EL (cell line): ENCODE measurements around the gene CDK14.
A peak's percentile ranks its signal among the peaks of the same experiment; 100 is the strongest.

ENCODE experiments used
- DNase-seq: peaks from one replicate; pipeline ENCODE4 v3.0.0-alpha.2; 2016

CDK14 gene

DNA sequence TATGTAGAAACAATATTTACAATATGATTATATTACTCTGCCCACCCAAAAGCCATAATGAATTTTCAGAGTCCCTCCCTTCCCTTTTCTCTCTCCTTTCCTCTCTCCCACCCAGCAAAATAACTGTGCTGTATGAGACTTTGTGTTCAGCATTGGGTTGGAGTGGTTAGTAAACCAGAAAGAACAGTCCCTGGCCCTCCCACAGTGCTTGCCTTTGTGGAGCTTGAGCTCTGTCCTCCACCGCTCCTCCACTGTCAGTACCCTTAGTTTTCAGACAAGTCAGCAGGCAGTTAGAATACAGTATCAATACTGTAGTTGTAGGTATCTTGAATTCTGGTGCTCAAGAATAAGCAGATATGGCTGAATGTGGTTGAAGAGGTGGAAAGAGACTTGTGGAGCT lies 92.7 kb downstream of the CDK14 start:
- DNase-seq: no peak

DNA sequence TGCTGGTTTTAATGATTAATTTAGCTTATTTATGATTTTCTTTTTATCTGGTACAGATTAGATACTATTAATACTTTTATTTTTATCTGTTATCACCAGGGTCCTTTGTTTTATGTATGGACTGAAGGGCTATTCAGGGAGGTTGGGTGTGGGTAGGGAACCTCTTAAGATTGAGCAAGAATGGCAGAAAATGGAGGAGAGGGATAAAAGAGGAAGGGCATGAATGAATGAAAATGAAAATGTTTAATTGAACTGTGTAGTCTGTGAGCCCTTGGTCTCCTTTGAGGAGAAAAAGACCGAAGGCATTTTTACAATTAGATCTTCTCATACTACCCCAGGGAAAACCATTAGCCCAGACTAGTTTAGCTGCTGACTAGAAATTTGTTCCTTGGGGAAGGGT lies 93.1 kb downstream of the CDK14 start:
- DNase-seq: no peak

DNA sequence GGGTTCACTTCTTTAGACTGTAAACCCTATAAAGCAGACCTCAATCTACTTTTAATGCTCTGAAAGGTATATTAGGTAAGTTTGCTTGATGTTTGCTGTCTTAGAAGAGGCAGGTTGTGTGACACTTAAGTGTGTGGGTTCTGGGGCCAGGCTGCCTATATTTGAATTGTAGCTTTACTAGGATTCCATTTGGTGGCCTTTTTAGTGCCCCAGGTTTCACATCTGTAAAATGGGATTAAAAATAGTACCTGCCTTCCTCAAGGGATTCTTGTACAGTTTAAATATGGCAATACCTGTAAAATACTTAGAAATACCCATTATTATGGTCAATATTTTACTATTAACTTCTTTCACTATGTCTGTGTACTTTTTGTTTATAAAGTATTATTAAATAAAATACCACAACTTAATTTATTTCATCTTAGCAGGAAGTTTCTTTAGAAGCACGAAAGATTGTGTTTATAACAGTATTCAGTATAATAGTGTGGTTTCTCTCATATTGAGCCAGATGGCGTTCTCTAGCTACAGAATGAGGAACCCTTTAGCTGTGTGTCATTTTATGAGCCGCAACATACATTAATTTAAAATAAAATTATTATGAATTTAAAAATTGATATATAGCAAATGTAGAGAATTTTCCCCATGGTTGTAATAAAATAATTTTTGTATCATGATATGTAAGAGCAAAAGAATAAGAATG lies 94.2 kb downstream of the CDK14 start:
- DNase-seq: no peak

DNA sequence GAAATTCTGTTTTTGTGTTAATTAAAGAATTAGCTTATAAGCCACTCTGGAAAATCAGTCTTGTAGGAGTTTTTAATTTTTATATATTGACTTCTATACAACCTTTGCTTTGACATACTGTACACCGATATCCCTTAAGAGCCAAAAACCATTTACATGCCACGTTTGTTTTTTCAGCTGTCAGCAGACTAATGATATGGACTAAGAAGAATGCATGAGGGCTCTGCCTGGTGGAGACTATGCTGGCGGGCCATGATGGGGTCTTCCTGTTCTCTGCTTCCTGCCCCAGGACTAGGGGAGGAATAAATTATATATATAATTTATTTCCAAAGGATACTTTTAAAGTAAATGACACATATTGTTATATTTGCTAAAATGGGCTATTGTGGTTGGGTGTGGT lies 96.3 kb downstream of the CDK14 start:
- peak; percentile 56 for DNase-seq

DNA sequence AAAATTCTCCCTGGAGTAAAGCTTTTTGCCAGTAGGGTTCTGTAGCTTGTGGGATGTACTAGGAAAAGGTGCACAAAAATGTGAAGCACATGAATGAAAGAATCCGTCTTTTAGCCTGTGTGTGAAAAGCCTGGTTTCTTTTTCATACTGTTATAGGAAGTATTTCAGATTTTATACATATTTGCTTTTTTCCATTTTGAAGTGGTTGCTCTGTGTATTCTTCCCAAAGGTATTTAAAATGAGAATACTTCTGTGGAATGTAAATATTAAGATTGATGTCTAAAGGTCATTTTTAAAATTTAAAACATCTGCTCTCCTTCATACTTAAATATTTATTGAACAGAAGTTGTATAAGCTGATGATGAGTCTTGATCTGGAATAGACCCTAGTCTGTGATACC lies 96.8 kb downstream of the CDK14 start:
- DNase-seq: peak; percentile 16

DNA sequence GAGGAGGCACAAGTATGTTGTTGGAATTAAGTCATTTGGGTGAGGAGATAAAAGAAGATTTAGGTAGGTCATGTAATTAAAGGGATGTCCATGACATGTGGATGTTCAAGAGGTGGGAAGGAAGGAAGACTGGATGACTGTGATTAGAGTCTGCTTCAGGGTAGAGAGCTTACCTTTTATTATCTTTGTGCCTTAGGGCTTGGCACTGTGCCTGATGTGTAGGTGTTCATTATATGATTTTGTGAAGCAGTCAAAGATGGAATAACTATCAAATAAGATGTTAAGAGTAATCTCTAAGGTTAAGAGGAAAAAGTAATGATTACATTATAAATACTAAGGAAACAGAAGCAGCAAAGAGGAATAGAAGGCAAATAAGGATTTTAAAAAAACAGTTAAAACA lies 97.8 kb downstream of the CDK14 start:
- DNase-seq: no peak

DNA sequence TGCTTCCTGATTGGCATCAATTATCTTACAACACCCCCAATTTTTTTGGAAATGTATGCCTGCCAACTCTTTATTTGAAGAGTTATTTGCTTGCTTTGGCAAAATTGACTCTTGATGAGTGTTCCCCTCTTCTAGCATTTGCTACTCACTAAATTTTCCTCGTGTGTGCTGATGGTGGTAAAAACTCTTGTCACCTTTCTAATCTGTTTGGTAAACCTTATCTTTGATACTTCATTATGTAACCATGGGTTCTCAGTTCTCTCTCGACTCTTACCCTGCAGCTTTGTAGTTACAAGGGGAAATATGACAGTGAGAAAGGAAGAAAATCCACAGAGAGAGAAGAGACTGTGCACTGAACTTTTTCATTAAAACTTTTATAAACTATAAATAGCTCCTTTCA lies 102.5 kb downstream of the CDK14 start:
- DNase-seq: no peak

DNA sequence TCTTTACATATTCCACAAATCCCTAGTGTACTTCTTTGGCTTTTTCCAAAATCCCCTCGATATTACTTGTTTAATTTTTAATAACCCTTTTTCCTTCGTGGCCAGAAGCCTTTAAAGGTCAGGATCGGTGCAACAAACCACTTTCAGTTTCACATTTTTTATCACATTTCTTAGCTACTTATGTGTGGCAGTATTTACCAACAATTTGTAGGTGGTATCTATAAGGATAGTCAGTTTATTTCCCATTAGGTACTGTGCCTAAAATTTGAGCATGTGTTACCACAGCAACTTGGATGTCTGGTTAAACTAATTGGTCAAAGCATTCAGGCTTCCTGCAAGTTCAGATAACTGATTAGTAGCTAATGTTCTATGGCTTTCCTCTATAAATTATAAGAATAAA lies 104.9 kb downstream of the CDK14 start:
- DNase-seq: no peak

DNA sequence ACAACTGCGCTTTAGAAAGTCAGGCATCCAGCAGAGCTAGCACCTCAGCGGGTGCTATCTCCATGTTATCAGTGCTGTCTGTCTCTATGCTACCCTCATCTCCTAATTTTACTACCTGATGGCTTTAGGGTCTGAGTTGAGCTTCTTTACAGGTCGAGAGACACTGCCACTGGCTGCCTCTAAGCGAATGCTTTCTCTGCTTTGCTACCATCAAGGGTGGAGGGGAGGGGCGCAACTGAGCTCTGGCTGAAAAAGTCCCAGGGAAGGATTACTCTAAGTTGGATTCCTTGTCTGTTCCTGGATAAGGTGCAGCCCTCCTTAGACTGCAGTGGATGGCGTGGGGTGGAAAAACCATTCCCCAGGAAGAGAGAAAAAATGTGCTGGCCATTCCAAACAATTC lies 105.7 kb downstream of the CDK14 start:
- DNase-seq: no peak

DNA sequence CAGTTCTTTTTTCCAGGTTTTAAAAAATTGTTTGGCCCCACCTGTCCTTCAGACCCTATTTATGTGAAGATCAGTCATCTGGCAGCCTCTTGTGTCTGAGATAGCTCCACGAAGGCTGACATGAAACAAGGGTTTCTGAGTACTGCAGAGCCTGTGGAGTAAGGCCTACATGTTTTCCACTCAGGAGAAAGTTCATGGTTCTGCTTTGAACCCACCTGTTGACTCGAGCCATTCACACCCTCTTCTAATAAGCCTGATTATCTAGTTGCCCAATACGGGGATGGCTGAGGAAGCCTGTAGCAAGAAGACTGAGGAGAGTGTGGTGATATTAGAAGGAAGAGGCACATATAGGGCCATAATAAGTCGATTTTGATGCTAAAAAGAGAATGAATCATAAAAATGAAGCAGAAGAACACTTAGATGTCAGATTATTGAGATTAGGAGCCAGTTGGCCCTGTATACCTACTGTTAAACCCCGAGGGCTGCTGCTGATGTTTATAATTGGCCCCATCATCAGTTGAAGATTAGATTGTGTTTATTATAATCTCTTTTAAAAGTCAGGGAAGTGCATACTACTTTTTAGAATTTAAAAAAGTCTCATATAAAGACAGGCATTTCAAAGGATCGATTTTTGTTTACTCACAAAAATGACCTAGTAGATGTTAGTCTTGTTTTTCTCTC lies 109.4 kb downstream of the CDK14 start:
- DNase-seq: no peak

DNA sequence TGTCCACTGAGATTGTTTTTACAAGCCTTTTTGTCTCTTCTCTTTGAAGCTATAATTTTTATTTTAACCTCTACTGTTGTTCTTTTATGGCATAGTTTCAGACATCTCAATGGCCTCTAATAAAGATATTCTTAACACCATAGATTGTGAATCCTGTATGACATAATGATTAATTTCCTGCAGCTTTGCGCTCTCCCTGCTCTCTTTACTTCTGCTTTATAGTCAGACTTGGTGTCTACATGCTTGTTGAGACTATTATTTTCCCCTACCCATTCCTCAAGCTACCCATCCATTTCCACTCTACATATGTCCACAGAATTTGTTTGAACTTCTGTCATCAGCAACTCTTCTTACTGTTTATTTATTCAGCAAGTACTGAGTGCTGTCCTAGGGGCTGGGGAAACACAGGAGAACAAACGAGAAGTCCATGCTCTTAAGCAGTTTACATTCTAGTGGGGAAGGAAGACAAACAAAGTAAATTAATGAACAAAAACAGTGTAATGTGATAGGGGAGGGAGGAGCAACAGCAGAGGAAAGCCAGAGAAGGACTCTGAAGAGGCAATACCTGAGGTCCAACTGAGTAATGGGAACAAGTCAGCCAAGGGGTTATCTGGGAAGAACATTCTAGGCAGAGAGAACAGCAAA lies 110.1 kb downstream of the CDK14 start:
- no peak for DNase-seq

DNA sequence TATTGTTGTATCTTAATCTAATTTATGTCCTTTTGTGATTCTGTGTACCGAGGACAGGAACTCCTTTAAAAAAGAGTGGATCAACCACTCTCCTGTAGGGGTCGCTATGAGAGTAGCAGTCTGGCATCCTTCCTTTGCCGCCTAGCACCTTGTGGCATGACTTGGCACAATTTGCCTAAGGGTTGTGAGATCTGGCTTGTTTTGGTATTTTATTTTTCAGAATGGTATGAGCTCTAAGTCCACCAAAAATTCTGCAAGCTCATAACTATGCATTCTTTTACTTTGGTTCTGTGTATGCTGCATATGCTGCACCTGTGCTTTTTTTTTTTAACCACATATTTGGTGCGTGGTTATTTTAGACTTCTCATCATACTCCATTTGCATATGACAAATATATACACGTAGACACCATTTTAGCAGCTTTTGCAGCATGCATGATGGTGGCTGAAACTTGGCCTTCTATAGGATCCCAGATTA lies 112.8 kb downstream of the CDK14 start:
- DNase-seq: no peak

DNA sequence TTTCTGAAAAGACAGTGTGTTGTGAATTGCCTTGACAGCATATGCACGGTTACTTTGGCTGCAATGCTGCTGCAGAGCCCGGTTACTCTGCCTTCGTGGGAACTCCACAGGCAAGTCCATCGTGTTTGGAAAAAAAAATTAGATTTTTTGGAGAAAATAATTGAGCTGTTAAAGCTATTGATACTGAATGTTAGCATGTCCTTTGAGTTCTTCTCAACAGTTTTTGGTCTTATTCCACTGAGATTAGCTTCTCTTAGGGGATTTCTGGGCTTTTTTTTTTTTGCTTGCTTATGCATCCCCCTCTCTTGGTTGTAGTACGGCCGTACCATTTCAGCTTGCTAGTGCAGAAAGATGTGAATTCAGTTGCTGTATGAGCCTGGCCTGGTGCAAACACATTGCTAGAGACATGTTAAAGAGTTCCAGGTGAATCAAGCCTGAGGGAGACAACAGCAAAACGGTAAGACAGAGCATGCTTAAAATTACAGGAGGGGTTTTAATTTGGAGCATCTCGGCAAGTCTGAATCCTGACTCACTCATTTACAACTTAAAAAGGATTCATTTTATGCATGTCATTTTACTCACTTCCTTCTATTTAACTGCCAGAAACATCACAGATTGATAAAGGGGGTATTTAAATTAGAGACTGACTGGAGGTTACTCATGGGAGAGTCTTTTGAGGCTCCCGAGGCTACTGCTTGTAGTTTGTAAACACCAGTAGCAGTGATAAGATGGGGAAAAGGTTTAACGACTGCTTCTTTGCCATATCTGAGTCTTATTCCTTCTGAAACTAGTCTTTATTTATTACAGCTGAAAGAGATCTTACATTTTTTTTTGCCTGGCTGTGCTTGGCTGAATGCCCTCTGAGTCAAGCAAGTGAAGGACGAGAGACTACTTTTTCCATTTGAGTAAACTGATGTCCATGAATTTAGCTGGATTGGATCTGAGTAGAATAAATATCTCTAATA lies 113.7 kb downstream of the CDK14 start:
- peak; percentile 35 for DNase-seq

DNA sequence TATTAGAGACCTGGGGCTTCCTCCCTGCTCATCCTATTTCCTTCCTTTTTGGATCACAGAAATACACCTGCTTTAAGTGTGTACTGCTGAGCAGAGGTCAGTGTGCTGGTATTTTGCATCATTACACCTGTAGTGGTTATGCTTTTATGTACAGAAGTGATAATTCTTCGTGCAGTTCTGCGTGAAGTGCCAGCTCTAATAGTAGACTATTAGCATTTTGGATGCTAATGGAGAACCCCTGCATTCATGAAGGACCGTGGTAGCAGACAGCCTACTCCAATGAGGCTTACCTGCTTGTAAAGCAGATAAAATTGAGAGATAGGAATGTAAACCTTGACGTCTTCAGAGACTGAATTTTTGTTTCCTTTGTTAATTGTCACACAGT lies 114.3 kb downstream of the CDK14 start:
- no peak for DNase-seq

DNA sequence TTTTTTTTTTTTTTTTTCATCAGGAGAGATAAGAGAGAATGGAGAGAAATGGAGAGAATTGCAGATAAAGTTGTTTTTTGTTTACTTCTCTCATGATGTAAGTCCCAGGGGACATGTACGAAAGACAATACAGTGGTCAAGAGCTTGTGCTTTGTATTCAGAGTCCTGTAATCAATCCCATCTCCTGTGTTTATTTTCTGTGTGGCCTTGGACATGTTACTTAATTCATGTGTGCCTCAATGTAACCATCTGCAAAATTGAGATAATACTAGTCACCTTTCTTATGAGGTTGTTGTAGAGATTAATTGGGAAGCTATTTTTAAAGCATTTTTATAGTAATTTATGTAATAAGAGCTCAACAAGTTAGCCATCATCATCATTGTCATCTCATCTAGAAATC lies 117.5 kb downstream of the CDK14 start:
- DNase-seq: no peak

DNA sequence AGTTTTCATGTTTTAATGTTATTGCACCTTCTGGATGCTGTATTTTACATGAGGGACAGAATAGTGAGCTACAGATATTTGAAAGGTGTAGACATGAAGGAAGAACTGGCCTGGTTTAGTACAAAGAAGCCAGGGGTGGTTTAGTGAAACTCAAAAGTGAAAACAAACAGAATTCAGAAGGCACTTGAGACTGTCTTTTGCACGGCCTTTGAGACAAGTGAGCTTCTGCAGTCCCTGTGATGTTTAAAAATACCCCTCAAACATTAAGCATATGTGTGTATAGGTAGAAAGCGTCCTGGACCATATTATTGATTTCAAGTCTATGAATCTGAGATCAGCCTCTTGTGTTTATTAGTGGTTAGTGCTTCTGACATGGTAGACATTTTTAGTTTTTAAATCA lies 118.9 kb downstream of the CDK14 start:
- no peak for DNase-seq

DNA sequence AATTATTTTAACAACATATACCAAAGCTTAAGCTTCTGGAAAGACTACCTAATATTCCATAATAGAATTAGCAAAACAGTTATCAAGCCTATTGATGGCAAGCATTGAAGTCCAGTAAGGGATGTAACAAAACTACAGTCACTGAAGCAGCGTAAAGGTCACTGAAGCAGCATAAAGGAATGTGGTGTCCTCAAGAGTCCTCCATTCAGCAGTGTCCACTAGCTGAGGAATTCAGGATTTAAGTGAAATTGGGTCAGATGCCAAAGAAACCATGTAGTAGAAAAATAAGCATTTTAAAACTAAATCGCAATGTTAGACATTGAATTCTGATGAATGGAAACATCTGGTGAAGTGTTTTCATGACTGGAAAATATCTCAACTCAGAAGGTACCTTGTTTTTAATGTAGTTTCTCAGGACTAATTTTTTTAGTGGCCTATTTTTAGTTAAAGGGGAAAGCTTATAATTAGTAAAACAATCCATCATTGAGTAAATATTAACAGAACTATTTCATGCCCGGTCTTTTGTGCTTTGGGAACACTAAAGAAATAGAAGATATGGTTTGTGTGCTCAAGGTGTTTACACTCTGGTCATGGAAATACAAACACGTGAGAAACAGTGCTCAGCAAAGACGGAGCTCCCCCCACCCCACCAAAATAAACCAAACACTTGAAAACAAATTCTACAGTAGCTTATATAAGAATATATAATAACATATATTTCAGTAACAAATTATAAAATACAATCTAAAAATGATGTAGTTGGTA lies 121.4 kb downstream of the CDK14 start:
- peak; percentile 59 for DNase-seq

DNA sequence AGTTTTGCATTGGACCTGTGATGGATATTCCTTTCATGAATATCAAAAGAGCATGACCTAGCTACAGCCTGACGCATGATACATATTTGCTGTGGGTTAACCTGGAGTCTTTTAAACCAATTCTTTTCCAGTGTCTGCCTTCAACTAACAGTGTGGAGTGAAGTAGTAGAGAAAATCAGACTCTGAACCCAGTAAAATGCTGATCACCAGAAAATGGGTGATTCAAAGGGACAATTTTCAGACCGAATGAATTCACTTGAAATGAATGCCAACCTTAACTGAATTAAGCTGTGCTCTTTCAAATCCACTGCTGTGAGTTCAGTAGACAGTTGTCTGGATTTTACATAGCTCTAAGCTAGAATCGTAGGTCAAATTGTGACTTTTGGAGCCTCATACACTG lies 123.0 kb downstream of the CDK14 start:
- DNase-seq: no peak

DNA sequence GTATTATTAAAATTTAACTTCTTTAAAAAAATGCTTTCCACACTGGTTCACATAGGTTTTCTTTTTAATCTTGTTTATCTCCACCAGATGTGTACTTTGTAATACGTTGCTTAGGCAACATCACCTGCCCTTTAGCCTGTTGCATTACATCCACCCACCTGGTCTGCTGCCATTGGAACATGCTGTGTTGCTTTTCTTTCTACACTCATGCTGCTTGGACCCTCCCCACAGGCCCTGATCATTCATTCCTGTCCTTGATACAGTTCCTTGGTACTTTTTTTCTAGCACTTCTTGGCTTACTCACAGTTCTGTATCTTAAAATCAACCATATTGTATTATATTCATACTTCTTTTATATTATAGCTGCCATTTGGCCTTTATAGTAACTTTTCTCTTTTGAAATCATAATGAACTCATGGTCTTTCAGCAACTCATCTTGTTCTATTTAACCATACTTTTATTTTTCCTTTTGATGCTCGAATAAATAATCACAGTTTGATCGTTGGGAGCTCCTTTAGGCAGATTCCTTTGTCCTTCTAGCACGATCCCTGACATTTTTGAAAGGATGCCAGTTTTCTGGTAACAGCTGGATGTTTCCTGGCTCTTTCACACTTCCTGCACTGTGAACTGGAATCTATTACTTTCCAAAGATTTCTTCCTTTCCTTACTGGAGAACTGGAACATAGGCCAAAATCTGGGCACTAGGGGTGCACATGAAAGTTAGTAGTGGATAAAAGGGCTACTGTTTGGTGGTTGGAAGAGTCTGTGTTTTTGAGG lies 125.1 kb downstream of the CDK14 start:
- DNase-seq: peak; percentile 62

DNA sequence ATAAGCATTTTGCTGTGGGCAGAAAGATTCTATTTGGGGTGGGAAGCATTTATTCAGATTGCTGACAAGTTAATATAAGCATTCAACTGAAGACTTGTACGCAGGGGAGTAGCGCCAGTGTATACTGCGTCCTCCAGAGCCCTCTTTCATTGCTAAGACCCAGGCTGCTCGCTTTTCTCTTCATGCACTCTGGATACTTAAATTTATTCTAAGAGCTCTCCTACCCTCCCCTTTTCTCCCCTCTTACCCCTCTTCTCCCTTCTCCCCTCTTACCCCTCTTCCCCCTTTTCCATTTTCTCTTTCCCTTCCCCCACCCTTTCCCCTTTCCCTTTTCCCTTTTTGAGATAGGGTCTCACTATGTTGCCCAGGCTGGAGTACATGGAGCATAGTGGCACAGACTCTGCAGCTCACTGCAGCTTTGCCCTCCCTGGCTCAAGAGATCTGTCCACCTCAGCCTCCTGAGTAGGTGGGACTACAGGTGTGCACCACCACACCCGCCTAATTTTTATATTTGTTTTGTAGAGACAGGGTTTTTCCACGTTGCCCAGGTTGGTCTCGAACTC lies 125.8 kb downstream of the CDK14 start:
- DNase-seq: no peak

DNA sequence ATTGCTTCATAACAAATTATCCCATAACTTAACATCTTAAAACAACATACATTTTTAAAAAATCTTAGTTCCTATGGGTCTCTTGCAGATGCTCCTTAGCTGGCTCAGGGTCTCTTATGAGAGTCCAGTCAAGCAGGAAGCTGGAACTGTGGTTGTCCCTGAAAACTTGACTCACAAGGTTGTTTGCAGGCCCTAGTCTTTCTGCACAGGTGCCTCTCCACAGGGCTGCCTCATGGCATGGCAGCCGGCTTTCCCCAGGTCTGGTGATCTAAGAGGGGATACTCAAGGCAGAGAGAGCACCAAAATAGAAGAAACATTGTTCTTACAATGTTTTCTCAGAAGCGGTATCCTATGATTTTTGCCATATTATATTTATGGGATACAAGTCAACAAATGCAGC lies 127.1 kb downstream of the CDK14 start:
- no peak for DNase-seq
